GM19452 (cell line): ENCODE measurements around the gene DDX50.
"Not testable (repeated sequence)": the region's sequence is repeated elsewhere in the genome, so short reads cannot be mapped to it uniquely, and the experiment has no call there.

Experiments used
- ATAC-seq: cut with Tn5 transposase; IDR thresholded peaks from one replicate; pipeline ENCODE4 v1.9.1; 2021; ENCODE audit not compliant: unreplicated experiment

Gene DDX50

DNA sequence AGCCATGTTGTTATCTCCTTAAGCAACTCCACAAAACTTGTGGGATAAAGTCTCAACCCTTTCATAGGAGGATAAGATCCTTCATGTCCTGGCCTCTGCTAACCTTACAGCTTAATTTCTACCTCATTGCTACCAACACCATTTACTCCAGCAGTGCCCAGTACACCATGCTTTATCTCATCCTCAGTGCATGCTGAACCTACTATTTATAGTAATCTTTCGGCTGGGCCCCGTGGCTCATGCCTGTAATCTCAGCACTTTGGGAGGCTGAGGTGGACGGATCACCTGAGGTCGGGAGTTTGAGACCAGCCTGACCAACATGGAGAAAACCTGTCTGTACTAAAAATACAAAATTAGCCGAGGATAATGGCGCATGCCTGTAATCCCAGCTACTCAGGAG, 78.6 kb downstream of the DDX50 start:
- not testable (repeated sequence) for ATAC-seq

DNA sequence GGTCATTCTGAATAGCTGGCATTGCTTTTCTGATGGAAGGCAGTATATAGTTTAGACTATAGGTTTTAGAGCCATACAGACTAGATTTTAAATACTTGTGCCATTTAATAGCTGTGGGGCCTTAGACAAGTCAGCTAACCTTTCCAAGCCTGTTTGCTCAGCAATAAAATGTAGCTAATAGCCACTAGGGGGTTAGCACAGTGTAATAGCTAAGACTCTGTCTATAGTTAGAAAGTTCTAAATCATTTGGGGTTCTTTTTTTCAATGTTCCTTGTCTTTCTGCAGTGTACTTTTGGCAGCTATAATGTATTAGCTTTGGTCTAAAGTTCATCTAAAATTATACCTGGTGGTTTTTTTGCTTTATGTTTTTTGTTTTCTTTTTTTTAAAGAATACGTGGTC, 80.0 kb downstream of the DDX50 start:
- no peak for ATAC-seq

DNA sequence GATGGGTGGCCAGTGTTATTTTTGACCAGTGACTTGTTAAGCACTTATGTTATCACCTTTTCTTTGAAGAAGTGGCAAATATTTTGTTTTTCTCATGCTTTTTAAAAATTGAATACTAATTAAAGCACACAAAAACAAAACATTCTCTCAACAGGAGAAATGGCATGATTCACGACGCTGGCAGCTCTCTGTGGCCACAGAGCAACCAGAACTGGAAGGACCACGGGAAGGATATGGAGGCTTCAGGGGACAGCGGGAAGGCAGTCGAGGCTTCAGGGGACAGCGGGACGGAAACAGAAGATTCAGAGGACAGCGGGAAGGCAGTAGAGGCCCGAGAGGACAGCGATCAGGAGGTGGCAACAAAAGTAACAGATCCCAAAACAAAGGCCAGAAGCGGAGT, 81.3 kb downstream of the DDX50 start:
- no peak for ATAC-seq

DNA sequence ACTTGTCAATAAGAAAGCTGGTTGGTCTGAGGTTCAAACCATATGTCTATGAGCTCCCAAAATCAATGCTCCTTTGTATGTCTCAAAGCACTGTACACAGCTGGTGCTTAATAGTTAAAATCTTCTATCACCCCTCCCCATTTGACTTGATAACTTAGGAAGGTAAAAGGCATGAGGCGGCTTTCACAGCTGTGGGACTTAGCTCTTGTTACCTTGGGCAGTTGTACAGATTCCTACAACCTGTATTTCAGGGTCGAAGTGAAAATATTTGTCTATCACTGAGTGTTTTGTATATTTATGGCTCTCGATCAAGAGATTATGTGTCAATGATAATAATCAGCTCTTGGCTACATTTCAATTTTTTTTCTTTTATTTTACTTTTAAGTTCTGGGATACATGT, 86.5 kb downstream of the DDX50 start:
- no peak for ATAC-seq

DNA sequence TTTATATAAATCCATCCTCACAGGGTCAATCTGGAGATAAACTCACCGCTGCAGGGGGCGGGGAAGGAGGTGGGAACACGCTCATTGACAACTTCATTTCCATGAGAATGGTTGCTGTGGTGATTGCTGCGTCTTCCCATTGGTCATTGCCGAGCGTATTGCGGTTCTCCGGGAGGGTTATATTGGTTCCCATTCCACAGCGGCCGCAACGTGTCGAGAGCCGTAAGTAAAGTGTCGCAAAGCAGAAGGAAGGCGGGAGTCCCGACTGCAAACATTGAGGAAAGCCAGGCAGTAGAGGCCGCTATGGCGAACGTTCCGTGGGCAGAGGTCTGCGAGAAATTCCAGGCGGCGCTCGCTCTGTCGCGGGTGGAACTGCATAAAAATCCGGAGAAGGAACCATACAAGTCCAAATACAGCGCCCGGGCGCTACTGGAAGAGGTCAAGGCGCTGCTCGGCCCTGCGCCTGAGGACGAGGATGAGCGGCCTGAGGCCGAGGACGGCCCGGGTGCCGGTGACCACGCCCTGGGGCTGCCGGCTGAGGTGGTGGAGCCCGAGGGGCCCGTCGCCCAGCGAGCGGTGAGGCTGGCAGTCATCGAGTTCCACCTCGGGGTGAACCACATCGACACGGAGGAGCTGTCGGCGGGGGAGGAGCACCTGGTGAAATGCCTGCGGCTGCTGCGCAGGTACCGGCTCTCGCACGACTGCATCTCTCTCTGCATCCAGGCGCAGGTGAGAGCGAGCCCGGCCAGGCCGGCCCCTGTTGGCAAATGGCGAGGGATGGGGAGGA, 87.6 kb downstream of the DDX50 start, which contains the start of gene KIFBP:
Gene KIFBP, plus strand, starts transcription at position 274 of the 787 bp plus-strand sequence. Its CDS starts 30 bp downstream, at position 304.
- peak; percentile 76 for ATAC-seq

DNA sequence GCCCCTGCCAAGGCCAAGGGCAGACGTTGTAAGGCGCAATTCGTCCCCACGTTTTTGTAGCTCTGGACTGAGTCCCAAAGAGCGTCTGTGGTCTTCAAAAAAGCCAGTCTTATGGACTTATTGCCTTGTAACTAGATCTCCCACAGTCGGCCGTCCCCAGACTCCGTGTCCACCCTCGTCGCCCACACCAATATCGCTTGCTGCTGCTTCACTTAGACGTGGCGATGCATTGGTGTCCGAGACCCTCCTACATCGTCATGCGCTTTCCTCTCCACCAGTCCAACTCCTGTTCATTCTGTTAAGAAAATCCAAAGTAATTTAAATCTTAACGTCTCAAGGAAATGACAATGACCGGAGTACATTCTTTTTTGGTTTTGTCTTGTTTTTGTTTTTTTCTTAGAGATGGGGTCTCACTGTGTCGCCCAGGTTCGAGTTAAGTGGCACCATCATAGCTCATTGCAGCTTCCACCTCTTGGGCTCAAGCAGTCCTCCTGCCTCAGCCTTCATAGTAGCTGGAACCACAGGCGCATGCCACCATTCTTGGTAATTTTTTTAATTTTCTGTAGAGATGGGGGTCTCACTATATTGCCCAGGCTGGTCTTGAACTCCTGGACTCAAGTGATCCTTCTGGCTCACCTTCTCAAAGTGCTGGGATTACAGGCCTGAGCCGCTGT, 88.3 kb downstream of the DDX50 start:
- no peak for ATAC-seq

DNA sequence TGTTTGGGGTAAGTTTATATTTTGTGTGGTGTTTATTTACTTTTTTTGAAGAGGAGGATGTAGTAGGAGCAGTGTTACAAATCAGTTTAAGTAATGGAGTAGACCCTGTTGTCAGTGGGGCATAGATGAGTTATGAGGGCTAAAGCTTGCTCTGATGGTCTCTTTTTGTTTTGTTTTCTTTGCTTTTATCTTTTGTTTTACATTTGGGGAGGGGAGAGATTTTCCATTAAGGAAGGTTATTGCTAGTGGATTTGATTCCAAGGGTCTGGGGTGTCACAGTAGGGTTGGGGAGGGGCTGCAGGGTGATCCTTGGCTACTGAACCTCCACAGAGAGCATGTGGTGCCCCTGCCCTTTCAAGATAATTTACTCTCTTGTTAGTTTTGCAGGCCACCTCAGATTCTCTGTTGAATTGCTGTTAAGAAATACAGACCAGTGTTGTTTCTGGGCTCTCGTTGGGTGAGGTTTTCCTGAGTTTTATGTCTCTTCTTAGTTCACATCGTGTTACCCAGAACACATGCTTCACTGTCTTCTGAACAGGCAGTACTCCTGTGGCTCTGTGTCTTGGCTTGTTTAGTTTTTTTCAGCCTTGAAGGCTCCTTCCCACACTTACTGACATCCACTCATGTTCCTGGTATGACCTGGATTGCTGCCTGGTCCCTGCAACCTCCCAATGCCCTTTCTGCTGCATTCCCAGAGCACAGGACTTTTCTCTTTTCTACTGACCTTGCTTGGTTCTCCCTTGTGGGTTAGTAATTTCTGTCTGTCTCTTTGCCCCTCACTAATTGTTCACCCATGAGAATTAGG, 91.7 kb downstream of the DDX50 start:
- ATAC-seq, result no peak
